GM08714 (cell line): ENCODE results near the gene ADRM1.
A peak's percentile ranks its signal among the peaks of the same experiment; 100 is the strongest.

ENCODE experiments used
- H3K4me3 ChIP-seq: fragments of 200-500 bp; sonication (Bioruptor generic); 2 replicates; pipeline ENCODE4 v1.5.1; 2014; ENCODE audit warnings: mild to moderate bottlenecking, low read length, inconsistent platforms
- ZNF274 ChIP-seq: IDR thresholded peaks from 2 replicates; pipeline ENCODE4 v1.6.1; 2012; ENCODE audit warnings: mild to moderate bottlenecking, low read depth, low read length

ADRM1 gene

DNA sequence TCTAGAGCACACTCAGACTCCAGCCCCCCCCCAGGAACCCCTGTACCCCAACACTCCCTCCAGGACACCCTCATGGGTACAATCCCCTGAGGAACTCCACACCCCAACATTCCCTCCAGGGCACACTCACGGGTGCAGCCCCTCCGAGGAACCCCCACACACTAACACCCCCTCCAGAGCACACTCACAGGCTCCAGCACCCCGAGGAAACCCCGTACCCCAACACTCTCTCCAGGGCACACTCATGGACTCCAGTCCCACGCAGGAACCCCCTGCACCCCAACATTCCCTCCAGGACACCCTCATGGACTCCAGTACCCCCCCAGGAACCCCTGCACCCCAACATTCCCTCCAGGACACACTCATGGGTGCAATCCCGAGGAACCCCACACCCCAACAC lies 32.7 kb downstream of the ADRM1 start:
- no peak for TF ChIP-seq ZNF274

DNA sequence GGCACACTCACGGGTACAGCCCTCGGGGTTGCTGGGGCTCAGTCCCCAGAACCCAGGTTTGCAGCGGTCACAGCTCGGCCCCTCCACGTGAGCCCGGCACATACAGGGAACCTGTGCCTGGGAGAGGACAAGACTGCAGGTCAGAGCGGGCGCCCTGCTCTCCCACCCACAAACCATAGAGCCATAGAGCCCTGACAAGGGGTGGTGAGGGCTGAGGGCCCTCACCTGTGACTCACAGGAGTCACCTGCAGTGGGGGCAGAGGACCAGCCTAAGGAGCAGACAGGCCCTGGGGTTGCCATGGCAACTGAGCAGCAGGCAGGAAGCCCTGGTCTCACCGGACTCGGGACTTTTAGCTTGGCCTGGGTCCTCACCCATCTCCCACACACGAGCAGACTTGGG lies 33.5 kb downstream of the ADRM1 start:
- TF ChIP-seq ZNF274 = no peak
- H3K4me3 ChIP-seq = no peak overlapping the region

More for the DNA sequence above, 32.7 kb downstream of the ADRM1 start:
- no peak overlapping the region for H3K4me3 ChIP-seq

DNA sequence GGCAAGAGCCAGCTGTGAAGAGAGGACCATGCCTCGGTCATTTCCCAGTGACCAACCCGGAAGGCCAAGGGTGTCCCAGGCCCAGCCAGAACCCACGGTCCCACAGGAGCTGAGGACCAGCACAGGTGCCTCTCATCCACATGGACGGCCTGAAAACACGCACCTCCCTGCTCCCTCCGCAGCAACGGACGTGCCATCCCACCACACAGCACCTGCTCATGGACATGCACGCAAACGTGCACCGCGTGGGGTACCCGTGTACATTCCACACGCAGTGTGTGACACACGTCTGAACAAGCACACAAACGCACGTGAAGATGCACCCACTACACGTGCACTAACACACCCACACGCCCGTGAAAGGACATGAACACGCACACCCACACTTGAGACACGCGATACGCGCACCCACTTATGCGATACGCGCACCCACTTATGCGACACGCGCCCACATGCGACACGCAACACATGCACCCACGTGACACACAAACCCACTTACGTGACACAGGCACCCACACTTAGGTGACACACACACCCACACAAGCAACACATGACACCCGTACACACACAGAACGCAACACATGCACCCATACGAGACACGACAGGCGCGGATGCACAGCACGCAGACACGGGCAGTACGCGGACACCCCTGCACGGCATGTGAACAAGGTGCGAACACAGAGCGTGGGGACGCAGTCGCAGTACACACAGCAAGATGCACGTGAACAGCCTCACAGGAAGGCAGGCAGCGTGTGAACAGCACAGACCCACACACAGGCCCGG lies 34.2 kb downstream of the ADRM1 start:
- no peak for TF ChIP-seq ZNF274
- no peak overlapping the region for H3K4me3 ChIP-seq

DNA sequence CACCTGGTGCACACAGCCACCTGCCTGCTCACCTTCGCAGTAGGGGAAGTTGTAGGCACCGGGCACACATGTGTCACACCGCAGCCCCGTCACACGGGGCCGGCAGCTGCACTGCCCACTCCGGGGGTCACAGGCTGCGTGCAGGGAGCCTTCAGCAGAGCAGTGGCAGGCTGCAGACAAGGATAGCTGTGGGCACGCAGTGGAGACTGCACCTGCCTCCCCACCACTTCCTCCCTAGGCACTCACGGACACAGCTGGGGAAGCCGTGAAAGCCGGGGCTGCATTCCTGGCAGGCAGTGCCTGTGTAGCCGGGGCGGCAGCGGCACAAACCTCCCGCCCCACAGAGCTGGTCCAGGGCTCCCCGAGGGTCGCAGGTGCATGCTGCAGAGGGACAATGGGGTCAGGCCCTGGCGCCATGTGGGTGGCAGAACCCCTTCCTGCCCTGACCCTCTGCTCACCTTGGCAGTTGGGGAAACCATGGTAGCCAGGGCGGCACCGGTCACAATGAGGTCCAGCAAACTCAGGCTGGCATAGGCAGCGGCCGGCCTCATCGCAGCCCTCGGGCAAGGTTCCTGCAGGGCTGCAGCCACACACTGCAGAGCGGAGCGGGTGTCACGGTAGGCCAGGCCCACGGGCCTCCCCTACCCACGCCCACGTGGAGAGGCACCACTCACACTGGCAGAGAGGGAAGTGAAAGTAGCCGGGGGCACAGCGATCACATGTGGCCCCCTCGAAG lies 34.9 kb downstream of the ADRM1 start:
- TF ChIP-seq ZNF274 = no peak
- H3K4me3 ChIP-seq = no peak overlapping the region

DNA sequence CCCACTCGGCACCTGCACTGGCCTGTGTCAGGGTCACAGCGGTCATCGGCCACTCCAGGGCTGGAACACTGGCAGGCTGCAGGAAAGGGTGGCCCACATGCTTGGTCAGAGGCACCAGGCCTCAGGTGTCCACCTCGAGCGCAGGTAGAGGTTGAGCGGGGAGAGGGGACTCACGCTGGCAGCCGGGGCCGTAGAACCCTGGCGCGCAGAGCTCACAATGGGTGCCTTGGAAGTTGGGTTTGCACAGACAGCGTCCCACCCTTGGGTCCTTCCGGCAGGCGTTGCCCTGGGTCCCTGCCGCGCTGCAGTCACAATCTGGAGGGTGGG lies 35.5 kb downstream of the ADRM1 start:
- no peak overlapping the region for H3K4me3 ChIP-seq

DNA sequence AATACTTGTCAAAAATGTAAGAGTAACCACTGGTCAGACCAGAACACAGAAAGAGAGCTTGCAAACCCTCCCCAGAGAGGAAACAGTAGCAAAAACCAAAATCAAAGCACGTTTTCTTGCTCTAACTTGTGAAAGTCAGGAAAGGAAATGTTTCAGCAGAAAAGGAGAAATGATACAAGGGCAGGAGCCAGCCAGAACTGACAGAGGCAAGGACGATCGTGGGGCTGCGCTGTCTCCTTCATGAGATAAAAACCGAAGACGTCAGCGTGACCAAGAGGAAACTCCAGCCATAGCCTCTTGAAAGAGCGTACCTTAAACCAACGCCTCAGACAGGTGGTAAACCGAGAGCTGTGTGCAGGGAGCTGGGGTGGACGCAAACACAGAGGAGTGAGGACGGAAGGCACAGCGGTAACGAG lies 36.9 kb downstream of the ADRM1 start:
- H3K4me3 ChIP-seq = peak overlapping the region; percentile 30; the same call in 1 of the 2 replicates
- TF ChIP-seq ZNF274 = no peak

More for the DNA sequence above, 35.5 kb downstream of the ADRM1 start:
- no peak for TF ChIP-seq ZNF274

DNA sequence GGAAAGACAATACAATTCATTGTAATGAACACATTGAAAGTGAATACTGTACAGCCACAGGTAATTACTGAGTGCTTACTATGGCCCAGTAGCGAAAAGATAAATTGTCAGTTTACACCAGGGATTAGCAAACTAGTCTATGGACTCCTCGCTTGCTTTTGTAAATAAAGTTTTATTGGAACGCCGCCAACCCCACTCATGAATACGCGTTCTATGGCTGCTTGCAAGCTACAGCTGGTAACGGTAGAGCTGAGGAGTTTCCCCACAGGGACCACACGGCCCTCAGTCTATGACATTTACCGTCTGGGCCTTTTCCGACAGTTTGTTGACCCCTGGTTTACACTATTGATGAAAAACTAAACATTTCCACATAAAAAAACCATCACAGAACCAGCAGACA lies 40.1 kb downstream of the ADRM1 start:
- no peak for TF ChIP-seq ZNF274
- no peak overlapping the region for H3K4me3 ChIP-seq

DNA sequence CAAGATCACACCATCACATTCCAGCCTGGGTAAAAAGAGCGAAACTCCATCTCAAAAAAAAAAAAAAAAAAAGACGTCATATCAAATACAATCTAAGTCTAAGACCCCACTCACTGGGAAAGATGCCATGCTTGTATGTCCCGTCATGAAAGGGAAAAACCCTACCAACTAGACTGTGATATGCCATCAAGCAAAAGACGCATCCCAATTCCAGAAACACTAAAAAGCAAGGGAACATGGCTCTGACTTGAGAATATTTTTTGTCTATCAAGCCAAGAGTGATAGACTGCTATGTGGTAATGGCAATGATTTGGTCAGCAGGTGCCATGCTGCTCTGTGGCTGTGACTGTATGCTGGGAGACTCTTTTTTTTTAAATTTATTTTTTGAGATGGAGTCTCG lies 41.3 kb downstream of the ADRM1 start:
- H3K4me3 ChIP-seq = no peak overlapping the region
- TF ChIP-seq ZNF274 = no peak

DNA sequence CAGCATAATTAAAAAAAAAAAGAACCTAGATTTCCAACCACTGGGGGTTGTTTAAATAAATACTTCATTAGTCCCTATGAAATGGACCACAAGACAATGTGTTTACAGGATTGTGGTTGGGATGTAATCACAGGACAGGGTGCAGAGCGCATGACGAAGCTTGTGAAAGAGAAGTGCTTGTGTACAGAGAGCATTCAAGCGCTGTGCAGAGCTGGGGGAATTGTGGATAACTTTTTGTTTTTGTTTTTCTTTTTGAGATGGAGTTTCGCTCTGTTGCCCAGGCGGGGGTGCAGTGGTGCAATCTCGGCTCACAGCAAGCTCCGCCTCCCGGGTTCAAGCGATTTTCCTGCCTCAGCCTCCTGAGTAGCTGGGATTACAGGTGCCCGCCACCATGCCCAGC lies 42.0 kb downstream of the ADRM1 start:
- TF ChIP-seq ZNF274 = no peak

DNA sequence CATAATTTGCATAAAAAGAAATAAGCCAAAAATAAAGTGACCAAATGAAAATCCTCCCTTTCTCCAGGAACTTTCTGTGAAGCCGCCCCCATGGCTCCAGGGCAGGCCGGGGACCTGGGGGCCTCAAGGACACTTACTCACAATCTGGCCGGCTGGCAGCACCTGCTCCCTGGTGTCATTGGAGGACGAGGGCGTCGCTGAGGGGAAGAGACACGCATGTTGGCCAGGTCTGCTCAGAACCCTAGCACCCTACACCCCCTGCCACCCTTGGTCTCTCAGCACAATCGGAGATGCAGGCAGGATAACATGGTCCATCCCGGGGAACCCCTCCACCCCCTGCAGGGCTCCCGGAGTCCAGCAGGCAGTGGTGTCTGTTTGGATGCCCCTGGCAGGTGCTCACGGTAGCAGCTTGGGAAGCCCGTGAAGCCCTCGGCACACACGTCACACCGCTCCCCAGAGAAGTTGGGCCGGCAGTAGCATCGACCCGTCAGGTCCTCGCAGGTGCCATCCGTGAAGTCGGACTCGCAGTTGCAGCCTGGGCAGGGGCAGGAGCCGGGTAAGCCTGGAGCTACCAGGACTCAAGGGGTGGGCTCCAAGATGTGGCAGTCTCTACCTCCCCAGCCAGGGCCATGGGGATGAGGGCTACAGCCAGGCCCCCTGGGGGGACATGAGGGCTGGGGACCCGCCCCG lies 43.0 kb downstream of the ADRM1 start:
- TF ChIP-seq ZNF274 = no peak
- H3K4me3 ChIP-seq = no peak overlapping the region

More for the DNA sequence above, 42.0 kb downstream of the ADRM1 start:
- no peak overlapping the region for H3K4me3 ChIP-seq

DNA sequence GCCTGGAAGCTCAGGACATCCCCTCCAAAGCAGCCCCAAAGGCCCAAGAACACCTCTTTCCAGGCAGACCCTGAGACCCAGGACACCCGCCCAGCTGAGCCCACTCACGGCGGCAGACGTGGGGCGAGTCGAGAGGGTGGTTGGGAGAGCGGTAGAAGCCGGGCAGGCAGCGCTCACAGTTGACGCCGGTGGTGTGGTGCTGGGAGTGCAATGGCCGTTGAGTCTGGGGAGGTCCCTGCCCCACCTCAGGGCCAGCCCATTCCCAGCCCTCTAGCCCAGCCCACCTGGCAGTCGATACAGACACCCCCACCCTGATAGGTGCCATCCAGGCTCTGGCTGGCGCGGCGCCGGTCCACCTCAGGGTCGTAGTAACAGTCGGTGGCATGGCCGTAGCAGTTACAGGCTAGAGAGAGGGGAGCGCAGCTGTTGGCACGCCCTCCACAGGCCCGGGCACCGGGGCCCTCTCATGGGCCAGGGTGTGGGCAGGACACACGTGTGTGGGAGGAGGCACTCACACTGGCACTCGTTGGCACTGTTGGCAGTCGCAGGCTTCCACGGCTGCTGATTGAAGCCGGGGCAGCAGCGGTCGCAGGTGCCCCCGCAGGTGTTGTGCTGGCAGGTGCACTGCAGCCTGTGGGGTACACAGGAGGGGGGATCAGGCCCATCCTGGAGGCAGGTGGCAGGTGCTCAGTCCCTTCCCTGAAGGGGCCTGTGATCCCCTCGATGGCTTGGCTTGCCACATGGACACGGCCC lies 43.8 kb downstream of the ADRM1 start:
- no peak for TF ChIP-seq ZNF274
- no peak overlapping the region for H3K4me3 ChIP-seq

DNA sequence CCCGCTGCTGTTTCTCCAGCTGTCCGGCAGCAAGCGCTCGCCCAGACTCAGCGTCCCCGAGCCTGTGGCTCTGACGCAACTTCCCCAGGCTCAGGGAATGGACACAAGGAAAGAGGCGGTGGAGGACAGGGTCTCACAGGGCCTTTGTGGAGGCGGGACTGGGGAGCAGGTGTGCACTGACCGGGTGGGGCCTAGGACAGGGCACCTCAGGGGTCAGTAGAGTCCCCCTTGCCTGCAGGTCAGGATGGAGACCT lies 44.3 kb downstream of the ADRM1 start:
- no peak for TF ChIP-seq ZNF274
- H3K4me3 ChIP-seq = no peak overlapping the region

DNA sequence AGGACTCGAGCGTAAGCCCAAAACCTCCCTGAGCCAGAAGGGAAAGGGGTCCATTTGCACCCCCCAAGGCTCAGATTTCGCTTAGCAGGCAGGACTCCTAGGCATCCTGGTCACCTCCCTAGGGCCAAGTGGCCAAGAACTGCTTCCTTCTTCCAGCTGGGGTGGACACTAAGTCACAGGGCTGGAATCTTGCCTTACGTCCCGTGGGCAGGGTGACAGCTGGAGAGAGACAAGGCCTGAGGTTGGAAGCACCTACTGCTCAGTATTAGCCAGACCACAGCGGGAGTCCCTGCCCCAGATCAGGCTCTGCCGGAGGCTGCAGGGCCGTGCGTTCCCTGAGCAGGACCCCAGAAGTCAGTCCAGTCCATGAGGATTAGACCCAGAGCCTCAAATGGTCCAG lies 44.6 kb downstream of the ADRM1 start:
- no peak overlapping the region for H3K4me3 ChIP-seq
- TF ChIP-seq ZNF274 = no peak

DNA sequence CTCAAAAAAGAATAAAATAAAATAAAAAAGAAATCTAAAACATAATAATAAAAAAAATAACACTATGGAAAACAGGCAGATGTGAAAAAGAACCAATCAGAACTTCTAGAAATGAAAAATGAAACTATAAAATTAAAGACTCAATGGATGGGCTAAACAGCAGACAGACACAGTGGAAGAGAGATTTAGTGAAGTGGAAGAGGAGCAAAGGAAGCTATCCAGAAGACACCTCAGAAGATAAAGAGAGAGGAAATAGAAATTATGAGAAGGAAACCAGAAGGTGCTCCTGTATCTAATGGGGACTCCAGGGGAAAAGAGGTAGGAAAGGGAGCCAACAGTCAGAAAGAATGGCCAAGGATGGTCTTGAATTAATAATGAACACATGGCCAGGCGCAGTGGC lies 45.8 kb downstream of the ADRM1 start:
- no peak for TF ChIP-seq ZNF274
- no peak overlapping the region for H3K4me3 ChIP-seq

DNA sequence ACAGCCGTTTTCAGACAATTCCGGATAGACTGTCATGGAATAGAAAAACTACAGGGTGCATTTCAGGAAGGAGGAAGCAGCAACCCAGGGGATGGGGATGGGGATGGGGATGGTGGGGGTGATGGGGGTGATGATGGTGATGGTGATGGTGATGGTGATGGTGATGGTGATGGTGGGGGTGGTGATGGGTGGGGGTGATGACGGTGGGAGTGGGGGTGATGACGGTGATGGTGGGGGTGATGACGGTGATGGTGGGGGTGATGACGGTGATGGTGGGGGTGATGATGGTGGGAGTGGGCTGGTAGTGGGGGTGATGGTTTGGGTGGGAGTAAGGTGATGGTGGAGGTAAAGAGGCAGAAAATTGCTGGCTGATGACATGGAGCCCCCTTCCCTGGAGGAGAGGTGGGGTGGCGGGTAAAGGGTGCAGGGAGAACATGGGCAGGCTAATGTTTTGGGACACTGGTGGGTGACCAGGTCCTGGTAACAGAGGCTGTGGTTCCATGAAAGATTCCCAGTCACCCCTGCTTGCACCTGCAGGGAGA lies 46.8 kb downstream of the ADRM1 start:
- TF ChIP-seq ZNF274 = no peak
- H3K4me3 ChIP-seq = no peak overlapping the region
